Right lobe of liver (tissue), 6 donors: ENCODE data around the gene FLNB. TPM values are rescaled to one million over a fixed set of nuclear protein-coding genes. Genes with fewer than 3 reads are reported as not detected.

ENCODE experiments used
- ATAC-seq, 4 donors: fragments of 200-7000 bp; cut with Tn5 transposase; one replicate each; pipeline ENCODE4 v1.9.1; 2020; ENCODE audit warnings: mild to moderate bottlenecking in 4 of 4, moderate library complexity in 4 of 4
- DNase-seq, 3 donors: peaks; one replicate each; pipeline ENCODE4 v3.0.0-alpha.2; 2020
- H3K27ac ChIP-seq, 3 donors: fragments of 200-600 bp; one replicate each; pipeline ENCODE4 v1.8.0; 2022
- H3K27me3 ChIP-seq, 2 donors: fragments of 200-600 bp; one replicate each; pipeline ENCODE4 v1.8.0; 2022
- H3K36me3 ChIP-seq, 4 donors: fragments of 200-600 bp; sonication (generic) in 1 of 4; one replicate each; pipeline versions ENCODE4 v1.5.1 to v1.8.0; 2017 to 2022; ENCODE audit warnings: control low read depth in 1 of 4
- H3K4me1 ChIP-seq, 4 donors: fragments of 200-600 bp; sonication (generic) in 1 of 4; one replicate each; pipeline versions ENCODE4 v1.5.1 to v1.8.0; 2017 to 2022; ENCODE audit warnings: control low read depth in 1 of 4
- H3K4me3 ChIP-seq, 3 donors: fragments of 200-600 bp; one replicate each; pipeline ENCODE4 v1.8.0; 2022
- H3K9me3 ChIP-seq, 4 donors: fragments of 200-600 bp; sonication (generic) in 1 of 4; one replicate each; pipeline versions ENCODE4 v1.5.1 to v1.8.0; 2017 to 2022; ENCODE audit warnings: control low read depth in 1 of 4
- CTCF ChIP-seq, 4 donors: fragments of 200-600 bp in 3 of 4; fragments of 450-650 bp in 1 of 4; IDR thresholded peaks; one replicate each; pipeline versions ENCODE4 v1.5.1 to v1.8.0; 2016 to 2022; ENCODE audit warnings: antibody characterized with exemption in 4 of 4, mild to moderate bottlenecking in 2 of 4
- POLR2A ChIP-seq: fragments of 450-650 bp; IDR thresholded peaks from one replicate; pipeline ENCODE4 v1.6.1; 2017; ENCODE audit warnings: antibody characterized with exemption, mild to moderate bottlenecking
- WGBS: methylation state at CpG from one replicate; pipeline ENCODE4 v1.1.6; 2018; ENCODE audit warnings: low coverage, low lambda C conversion rate; ENCODE audit not compliant: insufficient coverage; ENCODE audit errors: missing lambda C conversion rate; 5-methylcytosine and 5-hydroxymethylcytosine counted together
- intact Hi-C, 2 donors: fragments of 100-400 bp; cut with DNase I; formaldehyde crosslinking; loops; one replicate each; pipeline versions ENCODE4 v1.11.2 to v1.14.1; 2022
- total RNA-seq, 6 experiments: library from RNA; depleted of rRNA in 2 of 6; stranded (reverse); fragments of >200 nt in 2 of 6; fragmentation: NEBNext Ultra II Directional in 3 of 6; extraction: Animal tissue kit (Norgen Biotek cat#: 25700) in 3 of 6; gene quantifications; one replicate each; pipeline versions ENCODE4 v1.1.0 to v1.2.4, GENCODE V29; 2016 to 2023
- donor health status: DM: no; HTN: yes; CAD: no.
- donor health status: DM: no; HTN: no; CAD: no.
- donor health status: DM: no; HTN: no; CAD: no.
- donor health status: DM: no; HTN: yes; CAD: no.
- donor health status: DM: no; HTN: yes; CAD: no.

Gene FLNB
- total RNA-seq, 6 experiments from 2014 or later, result 48.4 to 109 (median 97.8) TPM

- Histone ChIP-seq H3K9me3 (no peaks in the 10 kb centered on the region), H3K4me3 (no peak overlapping the region), H3K27ac (peak overlapping the region in 2 of 3 donors; percentile 74 to 85), H3K4me1 (peaks cover 0 to 36% (median 13%) of the 10 kb centered on the region in 4 donors), H3K36me3 (peaks cover 0 to 4% (median 1%) of the 10 kb centered on the region in 4 donors), H3K27me3 (no peaks in the 10 kb centered on the region)
- intact Hi-C loops, result no loop called here
- no peak for TF ChIP-seq CTCF (IDR thresholded peaks at IDR 0.05)
- no peak for TF ChIP-seq POLR2A
- no peak for DNase-seq
- no peak for ATAC-seq
- WGBS, result 57% methylated on average over 4 of the region's 14 CpGs
These were observed 64.0 kb downstream of the FLNB start for GRCh38 chr3:58072052-58072762.

DNA sequence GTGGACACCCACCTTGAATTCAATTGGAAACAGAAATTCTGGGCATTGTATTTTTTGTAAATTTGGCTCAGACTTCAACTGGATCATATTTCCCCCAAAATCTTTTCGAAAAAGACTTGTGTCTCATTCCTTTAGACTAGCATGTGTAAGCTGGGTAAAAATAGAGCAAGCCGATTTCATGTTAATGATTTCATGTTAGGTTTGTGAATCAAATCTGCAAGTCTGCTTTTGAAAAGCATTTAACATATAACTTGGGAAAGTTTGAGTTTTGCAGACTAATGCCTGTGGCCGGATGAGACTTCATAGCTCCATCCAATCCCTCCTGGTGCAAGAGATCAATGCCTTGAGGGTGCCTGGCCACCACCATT lies 64.5 kb downstream of the FLNB start:
- TF ChIP-seq POLR2A (no peak), CTCF (IDR thresholded peaks at IDR 0.05) (no peak)
- Histone ChIP-seq H3K4me1 (peaks cover 0 to 33% (median 10%) of the 10 kb centered on the region in 4 donors), H3K9me3 (no peaks in the 10 kb centered on the region), H3K4me3 (no peak overlapping the region), H3K36me3 (peaks cover 0 to 9% (median 4%) of the 10 kb centered on the region in 4 donors), H3K27ac (peak overlapping the region in 2 of 3 donors; percentile 74 to 85), H3K27me3 (no peaks in the 10 kb centered on the region)
- intact Hi-C loops, result no loop called here
- WGBS, result 86% methylated on average over 3 of the region's 3 CpGs
- DNase-seq (no peak), ATAC-seq (no peak)

- no peaks in the 10 kb centered on the region for H3K27me3 ChIP-seq
- peak overlapping the region in 1 of 3 donors; percentile 74 for H3K27ac ChIP-seq
- DNase-seq (no peak), ATAC-seq (no peak)
- 74% methylated on average over 8 of the region's 8 CpGs for WGBS
- intact Hi-C loops, result no loop called here
- TF ChIP-seq POLR2A, result no peak
- TF ChIP-seq CTCF (IDR thresholded peaks at IDR 0.05), result no peak
- no peak overlapping the region for H3K4me3 ChIP-seq
- H3K4me1 ChIP-seq, result peaks cover 0 to 25% (median 8%) of the 10 kb centered on the region in 4 donors
- H3K36me3 ChIP-seq, result peaks cover 0 to 15% (median 6%) of the 10 kb centered on the region in 4 donors
- no peaks in the 10 kb centered on the region for H3K9me3 ChIP-seq
These were observed 65.3 kb downstream of the FLNB start for GRCh38 chr3:58073301-58074108.

- DNase-seq, result no peak
- no peak for TF ChIP-seq POLR2A
- Histone ChIP-seq H3K4me3 (no peak overlapping the region), H3K9me3 (no peaks in the 10 kb centered on the region), H3K36me3 (peaks cover 0 to 22% (median 12%) of the 10 kb centered on the region in 4 donors), H3K27me3 (no peaks in the 10 kb centered on the region), H3K27ac (no peak overlapping the region), H3K4me1 (peaks cover 0 to 23% (median 8%) of the 10 kb centered on the region in 4 donors)
- 61% methylated on average over 5 of the region's 5 CpGs for WGBS
- no peak for ATAC-seq
- intact Hi-C loops, result no loop called here
These were observed 66.0 kb downstream of the FLNB start for GRCh38 chr3:58074116-58074715.
